Spleen (tissue), 7 donors: ENCODE measurements around the gene KLHL26.

Experiments used
- POLR2A ChIP-seq, 3 donors: fragments of 450-650 bp; IDR thresholded peaks; one replicate each; pipeline ENCODE4 v1.5.1; 2017; ENCODE audit warnings: antibody characterized with exemption in 3 of 3, mild to moderate bottlenecking in 1 of 3
- TF ChIP-seq, protein P1 (sequence below), 11 experiments: fragments of 200-600 bp in 7 of 11; fragments of 450-650 bp in 4 of 11; sonication (generic) in 4 of 11; IDR thresholded peaks in 8 of 11; conservative IDR thresholded peaks in 3 of 11; 1 replicate in 7 of 11; 2 replicates in 4 of 11; pipeline versions ENCODE4 v1.4.0 to v1.8.0; 2016 to 2021; ENCODE audit warnings: antibody characterized with exemption in 11 of 11, inconsistent platforms in 4 of 11, mild to moderate bottlenecking in 1 of 11
- donor health status: DM: no; HTN: no; CAD: no; lungs with moderate emphysema.
- donor health status: DM: no; HTN: no; CAD: no.
- donor health status: DM: no; HTN: no; CAD: no.

GRCh38 chr19:18651300-18651699 lies 14.5 kb downstream of the KLHL26 start:
- TF ChIP-seq, protein P1, sequence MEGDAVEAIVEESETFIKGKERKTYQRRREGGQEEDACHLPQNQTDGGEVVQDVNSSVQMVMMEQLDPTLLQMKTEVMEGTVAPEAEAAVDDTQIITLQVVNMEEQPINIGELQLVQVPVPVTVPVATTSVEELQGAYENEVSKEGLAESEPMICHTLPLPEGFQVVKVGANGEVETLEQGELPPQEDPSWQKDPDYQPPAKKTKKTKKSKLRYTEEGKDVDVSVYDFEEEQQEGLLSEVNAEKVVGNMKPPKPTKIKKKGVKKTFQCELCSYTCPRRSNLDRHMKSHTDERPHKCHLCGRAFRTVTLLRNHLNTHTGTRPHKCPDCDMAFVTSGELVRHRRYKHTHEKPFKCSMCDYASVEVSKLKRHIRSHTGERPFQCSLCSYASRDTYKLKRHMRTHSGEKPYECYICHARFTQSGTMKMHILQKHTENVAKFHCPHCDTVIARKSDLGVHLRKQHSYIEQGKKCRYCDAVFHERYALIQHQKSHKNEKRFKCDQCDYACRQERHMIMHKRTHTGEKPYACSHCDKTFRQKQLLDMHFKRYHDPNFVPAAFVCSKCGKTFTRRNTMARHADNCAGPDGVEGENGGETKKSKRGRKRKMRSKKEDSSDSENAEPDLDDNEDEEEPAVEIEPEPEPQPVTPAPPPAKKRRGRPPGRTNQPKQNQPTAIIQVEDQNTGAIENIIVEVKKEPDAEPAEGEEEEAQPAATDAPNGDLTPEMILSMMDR (IDR thresholded peaks at IDR 0.05 in 8 of 11, conservative IDR thresholded peaks at IDR 0.05 in 3 of 11): no peak
- no peak for TF ChIP-seq POLR2A (IDR thresholded peaks at IDR 0.05)
